Activated naive CD8-positive, alpha-beta T cell treated with anti-CD3 and anti-CD28 coated beads, Interleukin-2, amount 50 U/mL, for 16 hours (primary cell): ENCODE results near the gene PLEKHM2.

Experiments
- DNase-seq: peaks from one replicate; pipeline ENCODE4 v3.0.0-alpha.2; 2020; ENCODE audit warnings: low read depth, low spot score

Gene PLEKHM2

DNA sequence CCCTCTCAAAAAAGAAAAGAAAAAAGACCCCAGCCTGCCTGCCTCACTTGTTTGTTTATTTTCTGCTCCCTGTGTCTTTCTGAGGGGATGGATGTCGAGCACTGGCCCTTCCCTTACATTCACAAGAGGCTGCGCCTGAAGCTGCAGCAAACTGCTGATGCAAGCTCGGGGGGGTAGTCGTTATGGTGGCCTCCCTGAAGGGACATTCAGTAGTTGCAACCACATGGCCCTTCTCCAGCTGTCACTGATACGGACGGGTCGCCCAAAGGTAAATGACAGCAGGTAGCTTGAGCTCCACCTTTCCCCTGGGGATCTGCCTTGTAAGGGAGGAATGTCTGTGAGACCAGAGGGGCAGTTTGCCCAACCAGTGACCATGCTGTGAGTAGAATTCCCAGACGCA is 17.7 kb downstream of the PLEKHM2 start:
- no peak for DNase-seq

DNA sequence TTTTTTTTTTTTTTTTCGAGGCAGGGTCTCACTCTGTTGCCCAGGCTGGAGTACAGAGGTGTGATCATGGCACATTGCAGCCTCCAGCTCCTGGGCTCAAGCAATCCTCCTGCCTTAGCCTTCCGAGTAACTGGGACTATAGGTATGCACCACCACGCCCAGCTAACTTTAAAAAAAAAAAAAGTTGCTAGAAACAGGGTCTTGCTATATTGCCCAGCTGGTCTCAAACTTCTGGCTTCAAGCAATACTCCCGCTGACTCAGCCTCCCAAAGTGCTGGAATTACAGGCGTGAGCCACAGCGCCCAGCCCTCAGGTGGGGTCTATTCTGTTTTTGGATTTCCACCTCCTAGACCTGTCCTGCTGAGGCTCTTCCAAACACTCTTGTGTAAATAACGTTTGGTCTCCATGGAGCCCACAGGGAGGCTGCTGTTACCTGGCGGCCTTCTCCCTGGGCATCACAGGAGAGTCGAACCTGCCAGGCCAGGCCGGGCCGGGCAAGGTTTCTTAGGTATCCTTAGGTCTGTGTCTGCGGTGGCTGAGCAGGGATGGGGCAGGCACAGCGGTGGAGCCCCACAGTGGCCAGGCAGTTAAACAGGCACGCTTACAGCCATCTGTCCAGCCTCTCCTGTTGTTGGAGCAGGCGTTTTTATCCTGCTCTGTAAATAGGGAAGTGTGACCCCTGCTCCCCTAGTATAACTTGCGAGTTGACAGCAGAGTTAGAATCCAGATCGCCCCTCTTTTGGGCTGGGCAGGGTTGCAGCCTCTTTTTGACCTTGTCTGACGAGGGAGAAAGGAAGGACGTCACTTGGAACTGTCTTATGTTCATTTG is 18.8 kb downstream of the PLEKHM2 start:
- no peak for DNase-seq

DNA sequence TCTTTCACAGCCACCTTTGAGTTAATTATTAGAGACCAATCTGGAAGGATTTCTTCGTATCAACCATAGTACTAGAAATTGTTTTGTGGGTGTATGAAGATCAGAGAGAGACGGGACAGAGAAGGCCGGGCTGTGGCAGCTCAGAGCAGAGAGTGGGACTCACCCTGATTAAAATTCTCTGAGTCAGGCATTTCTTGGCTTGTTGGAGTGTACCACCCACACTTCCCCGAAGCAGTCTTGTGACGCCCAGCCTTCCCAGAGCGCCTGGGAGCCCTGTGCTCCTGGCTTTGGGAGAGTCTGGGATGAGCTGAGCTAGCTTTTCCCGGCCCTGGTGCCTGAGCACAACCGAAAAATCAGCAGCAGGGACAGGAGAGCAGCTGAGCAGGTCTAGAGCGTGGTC is 19.4 kb downstream of the PLEKHM2 start:
- no peak for DNase-seq

DNA sequence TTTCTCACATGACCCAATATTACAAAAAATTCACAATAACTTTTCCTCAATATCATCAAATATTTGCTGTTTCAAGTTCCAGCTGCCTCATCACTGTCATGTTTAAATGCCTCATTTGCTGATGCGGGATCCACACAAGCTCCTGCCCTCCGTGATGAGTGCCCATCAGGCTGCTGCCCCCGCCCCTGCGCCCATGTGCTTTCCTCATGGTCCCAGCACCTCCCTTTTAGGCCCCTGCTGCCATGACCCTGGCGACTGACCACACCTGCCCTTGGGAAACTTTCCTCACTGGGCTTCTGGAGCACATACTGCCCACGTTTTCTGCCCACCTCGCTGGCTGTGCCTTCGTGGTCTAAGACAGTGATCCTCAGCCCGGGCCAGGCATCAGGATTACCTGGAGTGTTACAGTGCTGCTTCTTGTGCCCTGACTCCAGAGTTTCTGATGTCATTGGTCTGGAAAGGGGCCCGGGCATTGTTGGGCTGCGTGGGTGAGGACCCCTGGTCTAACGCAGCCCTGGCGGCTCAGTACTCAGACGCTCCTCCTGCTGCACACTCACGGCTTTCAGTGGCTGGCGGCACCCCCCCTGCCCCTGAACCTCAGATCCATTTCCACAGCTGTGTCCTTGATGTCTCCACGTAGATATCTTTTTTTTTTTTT is 20.5 kb downstream of the PLEKHM2 start:
- DNase-seq, result no peak

DNA sequence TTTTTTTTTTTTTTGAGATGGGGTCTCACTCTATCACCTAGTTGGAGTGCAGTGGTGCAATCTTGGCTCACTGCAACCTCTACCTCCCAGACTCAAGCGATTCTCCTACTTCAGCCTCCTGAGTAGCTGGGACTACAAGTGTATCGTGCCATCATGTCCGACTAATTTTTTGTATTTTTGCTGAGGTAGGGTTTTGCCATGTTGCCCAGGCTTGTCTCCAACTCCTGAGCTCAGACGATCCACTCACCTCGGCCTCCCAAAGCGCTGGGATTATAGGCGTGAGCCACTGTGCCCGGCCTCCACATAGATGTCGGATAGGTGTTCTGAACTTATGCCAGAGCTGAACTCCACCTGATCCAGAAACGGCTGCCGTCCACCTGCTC is 21.1 kb downstream of the PLEKHM2 start:
- DNase-seq, result no peak

DNA sequence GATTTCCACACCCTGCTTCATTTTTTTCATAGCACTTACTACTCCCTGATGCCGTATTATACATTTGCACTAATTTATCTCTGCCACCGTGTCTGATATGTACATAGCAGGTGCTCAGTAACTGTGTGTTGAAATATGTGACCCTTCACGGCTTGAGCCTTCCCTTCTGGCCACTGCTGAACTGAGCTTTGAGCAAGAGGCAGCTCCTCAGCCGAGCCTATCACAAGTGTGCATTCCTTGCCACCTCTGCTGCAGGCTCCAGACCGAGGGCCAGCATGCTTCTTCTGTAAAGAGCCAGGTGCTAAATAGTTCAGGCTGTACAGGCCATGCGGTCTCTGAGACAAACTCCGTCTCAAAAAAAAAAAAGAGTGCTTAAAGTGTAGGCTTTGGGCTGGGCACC is 22.6 kb downstream of the PLEKHM2 start:
- no peak for DNase-seq

DNA sequence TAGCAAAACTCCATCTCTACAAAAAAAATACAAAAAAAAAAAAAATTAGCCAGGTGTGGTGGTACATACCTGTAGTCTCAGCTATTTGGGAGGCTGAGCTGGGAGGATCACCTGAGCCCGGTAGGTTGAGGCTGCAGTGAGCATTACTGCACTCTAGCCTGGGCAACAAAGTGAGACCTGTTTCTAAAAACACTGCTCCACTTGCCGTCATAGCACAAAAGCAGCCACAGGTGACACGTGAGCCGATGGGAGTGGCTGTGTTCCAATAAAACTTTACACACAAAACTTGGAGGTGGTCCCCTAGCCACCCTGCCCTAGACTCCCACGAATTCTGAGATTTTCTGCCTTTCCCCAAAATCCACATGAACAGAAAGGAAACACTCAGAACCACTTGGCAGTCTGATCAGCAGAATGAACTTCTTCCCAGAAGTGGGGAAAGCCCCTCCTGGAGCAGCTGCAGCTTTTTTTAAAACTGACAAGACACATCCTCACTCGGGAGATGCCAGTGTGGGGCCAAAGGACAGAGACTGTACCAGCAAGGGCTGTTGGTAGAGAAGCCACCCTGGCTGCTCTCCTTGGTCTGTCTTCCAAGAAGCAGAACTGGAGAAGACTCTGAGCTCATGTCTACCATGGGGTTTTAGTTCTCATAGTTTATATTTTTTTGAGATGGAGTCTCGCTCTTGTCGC is 23.3 kb downstream of the PLEKHM2 start:
- DNase-seq, result no peak

DNA sequence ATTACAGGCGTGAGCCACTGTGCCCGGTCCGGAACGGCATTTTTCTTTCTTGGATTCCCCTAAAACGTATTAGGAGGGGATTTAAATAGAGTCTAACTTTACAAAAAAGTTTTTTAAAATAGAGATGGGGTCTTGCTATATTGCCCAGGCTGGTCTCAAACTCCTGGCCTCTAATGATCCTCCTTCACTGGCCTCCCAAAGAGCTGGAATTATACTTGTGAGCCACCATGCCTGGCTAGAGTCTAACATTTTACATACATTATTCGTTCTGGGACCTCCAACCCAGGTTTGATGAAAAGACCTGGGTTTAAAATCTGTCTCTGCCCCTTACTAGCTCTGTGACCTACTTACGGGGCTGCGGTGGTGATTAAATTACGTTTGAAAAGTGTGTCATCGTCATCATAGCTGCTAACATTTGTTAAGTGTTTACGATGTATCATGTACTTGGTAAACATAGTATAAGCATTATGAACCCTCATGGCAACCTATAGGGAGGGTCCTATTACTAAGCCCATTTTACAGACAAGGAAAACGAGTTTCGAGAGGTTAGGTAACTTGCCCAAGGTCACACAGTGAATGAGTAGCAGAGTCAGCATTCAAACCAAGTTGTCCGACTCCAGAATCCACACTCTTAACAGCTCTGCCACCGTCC is 24.5 kb downstream of the PLEKHM2 start:
- DNase-seq, result no peak

DNA sequence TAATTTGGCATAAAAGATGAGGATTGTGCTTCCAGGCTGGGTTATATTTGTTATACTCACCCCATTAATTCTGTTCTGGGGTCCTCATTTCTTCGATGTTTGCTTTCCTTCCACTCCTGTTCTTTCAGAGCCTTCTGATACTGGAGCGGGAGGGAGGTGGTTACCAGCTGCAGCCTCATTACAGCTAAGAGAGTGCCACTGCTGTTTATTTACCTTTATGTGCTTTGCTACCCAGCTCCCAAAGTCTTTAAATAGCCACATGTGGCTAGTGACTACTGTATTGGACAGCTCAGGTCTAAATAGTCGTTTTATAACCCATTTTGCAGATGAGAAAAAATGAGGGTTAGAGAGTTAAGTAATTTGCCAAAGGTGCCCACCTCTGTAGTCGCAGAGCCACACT is 25.1 kb downstream of the PLEKHM2 start:
- DNase-seq, result no peak

DNA sequence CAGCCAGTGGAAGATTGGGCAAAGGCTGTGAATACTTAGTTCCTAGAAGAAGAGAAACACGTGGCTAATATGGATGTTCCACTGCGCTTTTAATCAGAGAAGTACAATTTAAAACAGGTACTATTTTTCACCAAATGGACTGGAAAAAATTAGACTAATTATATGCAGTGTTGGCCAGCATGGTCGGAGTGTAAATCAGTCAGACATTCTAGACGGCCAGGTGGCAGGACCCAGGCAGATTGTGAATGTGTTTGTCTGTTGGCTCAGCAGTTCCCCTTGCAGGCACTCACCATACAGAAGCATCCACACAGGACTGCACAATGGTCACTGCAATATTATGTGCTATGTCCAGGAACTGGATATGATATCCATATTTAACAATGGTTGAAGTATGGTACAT is 28.0 kb downstream of the PLEKHM2 start:
- DNase-seq, result no peak

DNA sequence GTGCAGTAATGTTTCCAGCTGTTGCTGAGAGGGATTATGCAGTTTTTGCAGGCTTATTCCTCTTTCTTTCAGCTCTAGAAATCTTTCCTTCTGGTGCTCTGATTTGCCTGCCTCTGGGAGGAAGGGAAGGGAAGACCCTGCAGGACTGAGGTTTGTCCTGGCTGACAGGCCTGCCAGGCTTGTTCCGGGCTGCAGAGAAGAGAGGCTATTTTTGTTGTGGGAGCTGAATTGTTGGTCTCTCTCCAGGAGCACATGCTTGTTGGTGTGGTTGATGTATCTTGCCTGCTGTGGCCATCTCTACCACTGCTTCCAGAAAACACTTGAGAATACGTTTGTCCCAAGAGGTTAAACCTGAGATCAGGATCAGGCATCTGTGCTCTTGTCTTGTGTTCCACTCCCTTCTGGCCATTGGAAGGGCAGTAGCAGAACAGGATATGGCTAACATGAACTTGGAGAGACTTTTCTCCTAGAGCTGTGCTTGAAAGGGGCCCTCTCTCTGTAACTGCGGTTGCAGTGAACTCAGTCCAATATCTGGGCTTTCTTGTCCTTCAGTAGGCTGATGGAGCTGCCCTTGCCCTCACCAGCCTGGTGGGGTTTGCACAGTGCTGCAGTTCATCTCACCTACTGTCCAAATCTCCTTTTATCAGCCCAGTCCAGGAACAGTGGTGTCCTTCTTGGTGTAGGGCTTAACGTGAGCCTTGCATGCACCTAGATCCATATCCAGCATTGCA is 30.5 kb downstream of the PLEKHM2 start:
- DNase-seq, result no peak

DNA sequence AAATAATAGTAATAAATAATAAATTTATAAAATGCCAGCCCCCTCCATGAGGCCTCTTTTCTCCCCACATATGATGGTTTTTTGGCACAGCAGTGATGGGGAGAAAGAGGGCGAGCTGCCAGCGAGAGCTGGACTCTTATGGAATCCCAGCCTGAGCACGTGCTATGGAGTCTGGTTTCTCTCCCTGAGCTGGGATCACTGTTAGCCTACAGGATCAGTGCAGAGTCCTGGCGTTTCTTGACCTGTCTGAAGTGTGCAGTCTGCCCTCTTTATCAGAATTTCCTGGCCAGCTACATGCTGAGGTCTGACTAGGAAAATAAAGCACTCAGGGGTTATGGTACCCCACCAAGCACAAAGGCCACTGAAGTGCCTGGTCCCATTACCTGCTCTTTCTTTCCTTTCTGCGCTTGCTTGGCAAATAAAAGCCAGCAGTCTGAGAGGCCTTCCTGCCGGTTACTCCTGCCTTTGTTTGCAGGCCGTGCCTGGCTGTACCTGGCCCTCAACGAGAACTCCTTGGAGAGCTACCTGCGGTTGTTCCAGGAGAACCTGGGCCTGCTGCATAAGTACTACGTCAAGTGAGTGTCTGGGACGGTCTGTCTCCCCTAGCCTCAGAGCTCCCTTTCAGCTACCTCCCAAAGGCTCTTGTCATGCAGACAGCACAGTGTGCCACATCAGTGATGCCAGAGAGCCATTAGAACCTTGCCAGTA is 33.5 kb downstream of the PLEKHM2 start:
- DNase-seq, result no peak

DNA sequence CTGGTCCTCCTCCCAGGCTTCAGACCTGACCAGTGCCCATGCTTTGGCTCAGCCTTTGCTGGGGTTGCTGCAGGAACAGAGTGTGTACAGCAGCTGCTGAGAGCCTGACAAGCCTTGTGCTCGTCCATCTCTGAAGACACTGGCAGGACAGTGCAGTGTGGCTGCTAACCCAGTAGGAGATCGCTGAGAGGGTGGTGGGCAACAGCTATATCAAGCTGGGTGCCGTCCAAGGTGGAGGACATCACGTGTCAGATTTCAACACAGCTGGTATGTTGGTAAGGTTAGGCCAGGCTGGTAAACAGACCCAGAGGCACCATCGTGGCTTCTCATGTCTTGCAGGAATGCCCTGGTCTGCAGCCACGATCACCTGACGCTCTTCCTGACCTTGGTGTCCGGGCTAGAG is 34.1 kb downstream of the PLEKHM2 start:
- DNase-seq, result no peak

DNA sequence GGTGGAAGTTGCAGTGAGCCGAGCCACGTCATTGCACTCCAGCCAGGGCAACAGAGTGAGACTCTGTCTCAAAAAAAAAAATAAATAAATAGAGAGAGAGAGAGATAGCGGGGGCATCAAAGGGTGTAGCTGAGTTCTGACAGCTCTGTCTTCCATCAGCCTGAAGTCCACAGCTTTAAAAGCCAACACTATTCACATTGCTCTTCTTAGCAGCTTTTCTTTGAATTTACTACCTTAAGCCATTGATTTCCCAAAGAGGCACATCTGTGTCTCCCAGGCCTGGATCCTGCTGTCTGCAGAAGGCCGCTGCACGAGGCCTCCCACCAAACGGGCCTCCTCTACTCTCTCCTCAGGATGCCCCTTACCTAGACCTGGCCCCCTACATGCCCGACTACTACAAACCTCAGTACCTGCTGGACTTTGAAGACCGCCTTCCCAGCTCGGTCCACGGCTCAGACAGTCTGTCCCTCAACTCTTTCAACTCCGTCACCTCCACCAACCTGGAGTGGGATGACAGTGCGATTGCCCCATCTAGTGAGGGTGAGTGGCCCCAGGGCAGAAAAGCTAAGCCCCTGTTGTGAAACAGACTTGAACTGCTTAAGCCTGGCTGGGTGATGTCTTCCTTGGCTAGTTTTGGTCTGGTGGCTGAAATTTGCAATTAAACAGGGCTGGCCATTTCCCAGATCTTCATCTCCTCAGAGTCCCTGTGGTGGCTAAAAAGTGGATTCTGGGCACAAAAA is 35.4 kb downstream of the PLEKHM2 start:
- no peak for DNase-seq

DNA sequence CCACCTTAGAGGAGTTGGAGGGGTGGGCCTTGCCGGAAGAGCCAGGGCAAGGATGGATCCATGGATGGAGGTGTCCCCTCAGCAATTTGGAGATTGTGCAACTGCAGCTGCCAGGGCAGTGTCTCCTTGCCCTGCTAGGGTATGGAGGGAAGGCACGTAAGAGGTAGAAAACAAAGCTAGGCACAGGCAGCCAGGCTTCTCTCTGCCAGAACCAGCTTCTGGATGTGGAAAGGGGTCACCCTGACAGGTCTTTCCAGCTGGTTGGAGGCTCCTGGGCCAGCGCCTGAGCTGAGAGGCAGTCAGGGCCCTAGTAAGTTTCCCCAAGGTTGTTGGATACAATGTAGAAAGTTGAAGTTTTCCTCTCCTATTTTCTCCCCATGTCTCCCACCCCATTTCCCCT is 36.7 kb downstream of the PLEKHM2 start:
- no peak for DNase-seq

DNA sequence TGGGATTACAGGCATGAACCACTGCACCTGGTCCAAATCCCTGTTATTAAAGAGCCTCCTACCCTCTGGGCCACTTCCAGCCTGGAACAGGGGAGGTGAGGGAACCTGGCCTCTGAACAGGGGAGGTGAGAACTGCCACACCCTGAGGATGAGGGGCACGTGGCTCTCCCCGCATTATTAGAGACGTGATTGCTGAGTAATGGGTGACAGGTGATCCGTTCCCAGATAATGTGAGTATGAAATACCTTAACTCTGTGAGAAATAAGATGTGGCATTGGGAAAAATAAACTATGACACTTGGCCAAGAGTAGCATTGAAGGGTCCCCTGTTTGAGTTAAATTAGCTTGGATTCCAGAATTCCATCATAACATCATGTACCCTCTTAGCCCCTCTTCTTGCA is 38.3 kb downstream of the PLEKHM2 start:
- no peak for DNase-seq

DNA sequence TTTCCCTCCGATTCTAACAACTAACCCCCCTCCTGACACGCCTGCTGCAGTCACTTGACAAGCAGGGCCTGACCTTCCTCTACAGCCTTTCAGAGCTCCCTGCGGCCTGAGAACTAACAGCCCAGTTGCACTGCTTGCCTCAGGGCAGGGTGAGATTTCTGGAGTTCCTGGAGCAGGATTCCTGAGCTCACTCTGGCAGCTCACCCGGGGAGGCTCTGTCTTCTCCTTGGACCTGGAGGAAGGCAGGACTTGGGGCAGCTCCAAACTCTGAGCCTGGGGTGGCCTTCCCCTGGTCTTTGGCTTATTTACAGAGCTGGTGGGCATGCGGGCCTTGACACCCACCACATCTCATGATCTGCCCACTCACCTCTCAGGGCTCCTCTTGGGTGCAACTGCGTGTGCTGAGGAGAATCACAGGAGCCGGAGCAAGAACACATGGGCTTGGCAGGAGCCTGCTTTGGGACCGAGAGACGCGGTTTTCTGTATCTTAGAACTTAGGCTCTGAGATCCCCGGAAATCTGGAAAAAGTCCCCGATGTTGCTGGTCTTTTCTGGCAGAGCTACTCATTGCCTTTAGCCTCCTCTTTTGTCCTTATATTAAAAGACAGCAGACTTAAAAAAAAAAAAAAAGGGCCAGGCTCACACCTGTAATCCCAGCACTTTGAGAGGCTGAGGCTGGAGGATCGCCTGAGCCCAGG is 38.9 kb downstream of the PLEKHM2 start:
- no peak for DNase-seq

DNA sequence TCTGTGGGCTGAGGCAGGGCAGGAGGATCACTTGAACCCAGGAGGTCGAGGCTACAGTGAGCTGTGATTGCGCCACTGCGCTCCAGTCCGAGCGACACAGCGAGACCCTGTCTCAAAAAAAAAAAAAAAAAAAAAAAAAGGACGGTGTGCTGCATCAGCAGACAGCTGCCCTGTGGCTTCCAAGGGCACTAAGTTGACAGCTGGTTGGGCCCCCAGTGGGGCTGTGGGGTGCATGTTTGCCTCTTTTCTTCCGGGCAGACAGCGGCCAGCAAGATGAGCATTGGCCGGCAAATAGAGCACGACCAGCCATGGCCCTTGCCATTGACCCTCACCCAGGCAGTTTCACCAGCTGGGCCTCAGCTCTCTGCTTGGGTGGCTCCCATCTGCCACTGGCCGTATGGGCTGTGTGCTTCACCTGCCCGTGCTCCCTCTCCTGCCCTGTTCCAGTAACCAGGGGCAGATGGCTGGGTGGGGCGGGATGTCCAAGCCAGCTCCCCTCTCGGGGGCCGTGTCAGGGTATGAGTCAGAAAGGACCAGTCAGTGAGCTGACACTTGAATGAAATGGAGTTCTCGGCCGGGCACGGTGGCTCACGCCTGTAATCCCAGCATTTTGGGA is 39.6 kb downstream of the PLEKHM2 start:
- DNase-seq, result no peak
